Panc1 (cell line): ENCODE data around the gene SEC16A.

ENCODE experiments used
- CTCF ChIP-seq: fragments of 450-650 bp; IDR thresholded peaks from 2 replicates; pipeline ENCODE4 v1.5.1; 2017; ENCODE audit warnings: mild to moderate bottlenecking
- POLR2AphosphoS5 ChIP-seq: IDR thresholded peaks from 2 replicates; pipeline ENCODE4 v1.6.1; 2012; ENCODE audit warnings: mild to moderate bottlenecking, low read depth, low read length, moderate library complexity
- REST ChIP-seq, 2 experiments: IDR thresholded peaks; 2 replicates each; pipeline ENCODE4 v1.6.1; 2011 to 2012; ENCODE audit warnings: low read depth in 2 of 2, control low read depth in 1 of 2, low read length in 1 of 2, mild to moderate bottlenecking in 1 of 2, moderate library complexity in 1 of 2; ENCODE audit not compliant: insufficient read depth in 1 of 2
- SIN3A ChIP-seq: IDR thresholded peaks from 2 replicates; pipeline ENCODE4 v1.6.1; 2012; ENCODE audit warnings: low read depth, mild to moderate bottlenecking, low read length, moderate library complexity, borderline replicate concordance; ENCODE audit not compliant: insufficient read depth
- TCF7L2 ChIP-seq: IDR thresholded peaks from 2 replicates; pipeline ENCODE4 v1.6.1; 2011; ENCODE audit warnings: mild to moderate bottlenecking, low read depth, low read length, inconsistent platforms

GRCh38 chr9:136511670-136512592, 29.1 kb upstream of the SEC16A start:
- no peak for TF ChIP-seq CTCF
- TF ChIP-seq POLR2AphosphoS5: no peak
- no peak for TF ChIP-seq REST (IDR thresholded peaks at IDR 0.05; ENCODE audit: insufficient read depth in 1 of 2, low read depth in 2 of 2, low read length in 1 of 2)
- TF ChIP-seq TCF7L2: no peak
- no peak for TF ChIP-seq SIN3A
